Testis (tissue), 5 donors: Measurements from ENCODE around the gene HMHB1. TPM values are rescaled to one million over a fixed set of nuclear protein-coding genes. Genes with fewer than 3 reads are reported as not detected.

Experiments used
- DNase-seq: peaks from one replicate; pipeline ENCODE4 v3.0.0-alpha.2; 2019
- H3K27ac ChIP-seq, 2 donors: fragments of 200-600 bp; sonication (generic); one replicate each; pipeline ENCODE4 v1.5.1; 2019
- H3K27me3 ChIP-seq: fragments of 200-600 bp; sonication (generic); one replicate; pipeline ENCODE4 v1.5.1; 2019
- H3K36me3 ChIP-seq: fragments of 200-600 bp; sonication (generic); one replicate; pipeline ENCODE4 v1.5.1; 2017; ENCODE audit warnings: low read depth; ENCODE audit errors: missing control alignments
- H3K4me1 ChIP-seq: fragments of 200-600 bp; sonication (generic); one replicate; pipeline ENCODE4 v1.5.1; 2019
- H3K4me3 ChIP-seq, 2 donors: fragments of 200-600 bp; sonication (generic); one replicate each; pipeline ENCODE4 v1.5.1; 2017 to 2019
- H3K9me3 ChIP-seq: fragments of 200-600 bp; sonication (generic); one replicate; pipeline ENCODE4 v1.5.1; 2017
- POLR2A ChIP-seq: fragments of 450-650 bp; IDR thresholded peaks from one replicate; pipeline ENCODE4 v1.6.1; 2017; ENCODE audit warnings: antibody characterized with exemption, mild to moderate bottlenecking, moderate library complexity
- WGBS, 2 donors: methylation state at CpG; one replicate each; pipeline ENCODE4 v1.1.5; 2018; 5-methylcytosine and 5-hydroxymethylcytosine counted together
- intact Hi-C: fragments of 100-400 bp; cut with DNase I; formaldehyde crosslinking; loops from one replicate; pipeline ENCODE4 v1.15.1; 2023; ENCODE audit warnings: low total_unique reads
- long read RNA-seq, 2 donors: transcript quantifications; one replicate each; lab custom pipeline, GENCODE V29; 2026
- polyA plus RNA-seq: library from polyadenylated mRNA; stranded (reverse); fragments of 350-450 nt; fragmentation: Illumina TruSeq; extraction: RNeasy Lipid Tissue Mini Kit (QIAGEN cat#74804); gene quantifications from one replicate; pipeline ENCODE4 v1.2.3, GENCODE V29; 2014; ENCODE audit warnings: low read depth, low replicate concordance; ENCODE audit not compliant: insufficient read depth
- total RNA-seq, 2 donors: library from RNA; depleted of rRNA; stranded (reverse); fragments of >200 nt; gene quantifications; one replicate each; pipeline ENCODE4 v1.2.3, GENCODE V29; 2016
- TF ChIP-seq, protein P1 (sequence below), 3 experiments: fragments of 450-650 bp in 2 of 3; fragments of 200-600 bp in 1 of 3; sonication (generic) in 1 of 3; IDR thresholded peaks; one replicate each; pipeline ENCODE4 v1.5.1; 2016 to 2019; ENCODE audit warnings: antibody characterized with exemption in 3 of 3, mild to moderate bottlenecking in 2 of 3, moderate library complexity in 1 of 3

Gene HMHB1
- total RNA-seq (not detected), polyA plus RNA-seq (2.7 TPM)
- long read RNA-seq, donor 1, result 0 reads
- long read RNA-seq, donor 2, result 0 reads

DNA sequence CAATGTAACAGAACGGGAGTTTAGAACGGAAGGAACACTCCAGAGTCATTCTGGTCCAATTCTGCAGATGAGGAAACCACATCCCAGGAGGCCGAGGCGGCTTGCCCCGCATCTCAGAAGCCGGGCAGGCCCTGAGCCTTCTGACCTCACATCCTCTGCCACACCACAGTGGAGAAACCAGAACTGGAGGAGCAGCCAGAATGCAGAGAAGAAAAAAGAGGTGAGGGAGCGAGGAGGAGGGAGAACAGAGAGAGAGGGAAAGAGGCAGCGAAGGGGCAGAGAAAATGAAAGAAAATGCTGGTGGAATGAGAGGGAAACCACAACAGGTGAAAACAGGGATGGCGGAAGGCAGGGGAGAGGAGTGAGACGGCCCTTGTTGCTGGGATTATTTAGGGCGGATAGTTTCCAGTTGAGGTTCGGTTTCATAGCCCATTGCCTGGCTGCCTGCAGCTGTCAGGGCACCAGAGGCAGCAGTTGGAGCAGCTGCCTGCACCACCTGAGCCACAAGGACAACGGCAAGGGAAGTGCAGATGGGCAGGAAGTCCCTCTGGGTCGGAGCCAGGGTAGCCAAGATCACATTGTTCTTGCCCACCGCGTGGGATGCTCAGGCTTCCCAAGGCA, at the start of gene HMHB1:
Gene HMHB1 (plus strand): TSS at position 77 of the 621 bp plus-strand sequence.
- Histone ChIP-seq H3K36me3 (no peaks in the 10 kb centered on the region), H3K9me3 (no peaks in the 10 kb centered on the region), H3K27ac (no peak within 1 kb of the TSS), H3K4me3 (no peak within 1 kb of the TSS), H3K27me3 (no peaks in the 10 kb centered on the region), H3K4me1 (no peaks in the 10 kb centered on the region)
- intact Hi-C loops, result no loop called here
- TF ChIP-seq, protein P1, sequence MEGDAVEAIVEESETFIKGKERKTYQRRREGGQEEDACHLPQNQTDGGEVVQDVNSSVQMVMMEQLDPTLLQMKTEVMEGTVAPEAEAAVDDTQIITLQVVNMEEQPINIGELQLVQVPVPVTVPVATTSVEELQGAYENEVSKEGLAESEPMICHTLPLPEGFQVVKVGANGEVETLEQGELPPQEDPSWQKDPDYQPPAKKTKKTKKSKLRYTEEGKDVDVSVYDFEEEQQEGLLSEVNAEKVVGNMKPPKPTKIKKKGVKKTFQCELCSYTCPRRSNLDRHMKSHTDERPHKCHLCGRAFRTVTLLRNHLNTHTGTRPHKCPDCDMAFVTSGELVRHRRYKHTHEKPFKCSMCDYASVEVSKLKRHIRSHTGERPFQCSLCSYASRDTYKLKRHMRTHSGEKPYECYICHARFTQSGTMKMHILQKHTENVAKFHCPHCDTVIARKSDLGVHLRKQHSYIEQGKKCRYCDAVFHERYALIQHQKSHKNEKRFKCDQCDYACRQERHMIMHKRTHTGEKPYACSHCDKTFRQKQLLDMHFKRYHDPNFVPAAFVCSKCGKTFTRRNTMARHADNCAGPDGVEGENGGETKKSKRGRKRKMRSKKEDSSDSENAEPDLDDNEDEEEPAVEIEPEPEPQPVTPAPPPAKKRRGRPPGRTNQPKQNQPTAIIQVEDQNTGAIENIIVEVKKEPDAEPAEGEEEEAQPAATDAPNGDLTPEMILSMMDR (IDR thresholded peaks at IDR 0.05), result no peak
- TF ChIP-seq POLR2A, result no peak
- 58 to 59% methylated on average over 16 of the region's 16 CpGs for WGBS, 2 donors
- no peak for DNase-seq

DNA sequence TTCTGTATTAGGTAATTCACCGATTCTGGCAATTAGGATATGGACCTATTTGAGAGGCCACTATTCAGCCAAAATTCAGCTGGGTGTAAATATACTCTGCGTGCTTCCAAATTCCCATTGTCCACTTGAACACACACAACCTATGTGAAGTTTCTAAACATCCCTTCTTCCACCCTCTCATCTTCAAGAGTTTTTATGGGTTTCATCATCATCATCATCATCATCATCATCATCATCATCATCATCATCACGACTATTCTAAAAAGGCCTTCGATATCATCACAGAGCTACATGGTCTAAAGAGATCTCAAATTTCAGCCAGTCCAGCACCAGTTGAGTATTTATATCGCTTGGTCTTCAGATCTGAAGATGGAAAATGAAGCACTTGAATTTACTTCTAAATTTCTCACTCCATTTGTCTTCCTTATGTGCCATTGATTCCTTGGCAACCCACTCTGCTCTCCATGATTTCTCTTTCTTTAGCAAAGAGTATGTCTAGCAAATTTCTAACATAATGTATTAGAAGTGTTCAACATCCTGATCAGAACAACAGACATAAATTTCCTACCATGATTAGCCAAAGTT, 49.2 kb upstream of the HMHB1 start:
- no peak for TF ChIP-seq POLR2A
- TF ChIP-seq, protein P1 (IDR thresholded peaks at IDR 0.05), result no peak
- WGBS, 2 donors, result 90 to 92% methylated on average over 5 of the region's 5 CpGs
- no peaks in the 10 kb centered on the region for H3K4me1 ChIP-seq
- H3K36me3 ChIP-seq, result no peaks in the 10 kb centered on the region
- intact Hi-C loops, result no loop called here
- H3K9me3 ChIP-seq, result no peaks in the 10 kb centered on the region
- no peak overlapping the region for H3K27ac ChIP-seq
- H3K27me3 ChIP-seq, result no peaks in the 10 kb centered on the region
- H3K4me3 ChIP-seq, result no peak overlapping the region
- DNase-seq, result no peak

- TF ChIP-seq, protein P1 (IDR thresholded peaks at IDR 0.05), result no peak
- TF ChIP-seq POLR2A, result no peak
- Histone ChIP-seq H3K9me3 (no peaks in the 10 kb centered on the region), H3K36me3 (no peaks in the 10 kb centered on the region), H3K27ac (no peak overlapping the region), H3K4me1 (peaks cover 4% of the 10 kb centered on the region), H3K4me3 (no peak overlapping the region), H3K27me3 (no peaks in the 10 kb centered on the region)
- intact Hi-C loops, result no loop called here
- WGBS, 2 donors, result 92 to 93% methylated on average over 3 of the region's 3 CpGs
- DNase-seq, result no peak
These were observed 44.8 kb upstream of the HMHB1 start for GRCh38 chr5:143767162-143767561.

DNA sequence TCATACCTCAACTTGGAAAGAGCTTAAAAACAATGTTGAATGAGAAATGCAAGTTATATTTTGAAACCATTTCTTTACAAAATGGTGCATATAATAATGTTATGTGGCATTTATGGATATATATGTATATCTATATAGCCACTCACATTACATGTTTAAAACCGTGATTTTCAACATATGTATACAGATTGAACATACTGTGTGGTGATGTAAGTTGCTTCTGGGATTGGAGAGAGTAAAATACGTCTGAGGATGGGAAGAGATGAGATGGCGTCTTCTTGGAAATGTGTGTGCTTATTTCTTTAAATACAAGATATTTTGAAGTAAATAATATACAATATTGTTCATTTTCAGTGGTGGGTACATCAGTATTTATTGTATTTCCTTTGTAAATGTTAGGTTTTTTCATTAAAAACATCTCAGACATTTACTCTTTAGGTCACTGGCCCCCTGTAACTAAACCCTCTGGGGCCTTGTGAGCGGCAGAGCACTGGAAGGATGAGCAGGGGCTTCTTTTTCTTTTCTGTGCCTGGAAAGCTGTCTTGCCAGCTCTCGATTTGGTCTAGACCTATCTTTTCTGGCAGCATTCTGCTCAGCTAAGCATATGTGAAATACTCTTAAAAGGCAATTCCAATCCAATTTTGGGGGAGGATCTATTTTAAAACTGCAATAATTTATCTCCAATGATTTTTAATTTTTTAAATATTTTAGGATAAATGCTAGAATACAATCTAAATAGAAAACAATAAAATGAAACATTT, 42.8 kb upstream of the HMHB1 start:
- no peaks in the 10 kb centered on the region for H3K9me3 ChIP-seq
- no peak overlapping the region for H3K27ac ChIP-seq
- DNase-seq, result no peak
- 81 to 89% methylated on average over 5 of the region's 5 CpGs for WGBS, 2 donors
- H3K36me3 ChIP-seq, result no peaks in the 10 kb centered on the region
- no peak for TF ChIP-seq POLR2A
- TF ChIP-seq, protein P1 (IDR thresholded peaks at IDR 0.05), result no peak
- no peaks in the 10 kb centered on the region for H3K27me3 ChIP-seq
- intact Hi-C loops, result no loop called here
- no peak overlapping the region for H3K4me3 ChIP-seq
- H3K4me1 ChIP-seq, result peaks cover 4% of the 10 kb centered on the region
